ENCODE measurements around the gene TMEM198.

The TMEM198 gene

GRCh38 chr2:219571311-219572236 is 27.7 kb downstream of the TMEM198 start, which contains the start of gene OBSL1:
Gene OBSL1, minus strand, starts transcription at chr2:219571539. Its CDS starts 307 bp downstream, at chr2:219571232.
- Histone ChIP-seq H3K27me3 (ENCODE audit: control insufficient read depth, insufficient read depth, low read length) (peaks cover 14% of the 10 kb centered on the region), H3K9me3 (ENCODE audit: control insufficient read depth, low read depth, low read length) (no peaks in the 10 kb centered on the region), H3K36me3 (ENCODE audit: control insufficient read depth, low read depth, low read length) (peaks cover 6% of the 10 kb centered on the region), H3K9ac (ENCODE audit: low read length) (peak within 1 kb of the TSS; percentile 52), H3K4me3 (ENCODE audit: low read length) (peak within 1 kb of the TSS; percentile 55), H3K27ac (ENCODE audit: low read length) (no peak within 1 kb of the TSS), H3K4me1 (ENCODE audit: control insufficient read depth, low read depth, low read length) (peaks cover 20% of the 10 kb centered on the region)

- H3K27me3 ChIP-seq (ENCODE audit: control insufficient read depth, insufficient read depth, low read length) = peaks cover 18% of the 10 kb centered on the region
Measured at GRCh38 chr2:219572237-219573001, 28.6 kb downstream of the TMEM198 start, which contains the start of gene INHA. Gene INHA, plus strand, starts transcription at chr2:219572310. Its CDS starts 65 bp downstream, at chr2:219572375.

GRCh38 chr2:219573166-219573565 is 29.3 kb downstream of the TMEM198 start:
- no peak overlapping the region for H3K27ac ChIP-seq (ENCODE audit: low read length)
- H3K9ac ChIP-seq (ENCODE audit: low read length) = no peak overlapping the region
- H3K36me3 ChIP-seq (ENCODE audit: control insufficient read depth, low read depth, low read length) = peaks cover 6% of the 10 kb centered on the region
- peaks cover 34% of the 10 kb centered on the region for H3K4me1 ChIP-seq (ENCODE audit: control insufficient read depth, low read depth, low read length)
- H3K4me3 ChIP-seq (ENCODE audit: low read length) = no peak overlapping the region
- peaks cover 21% of the 10 kb centered on the region for H3K27me3 ChIP-seq (ENCODE audit: control insufficient read depth, insufficient read depth, low read length)
- no peaks in the 10 kb centered on the region for H3K9me3 ChIP-seq (ENCODE audit: control insufficient read depth, low read depth, low read length)

More at GRCh38 chr2:219572237-219573001, 28.6 kb downstream of the TMEM198 start, which contains the start of gene INHA:
- Histone ChIP-seq H3K9ac (ENCODE audit: low read length) (peak within 1 kb of the TSS; percentile 52), H3K36me3 (ENCODE audit: control insufficient read depth, low read depth, low read length) (peaks cover 6% of the 10 kb centered on the region), H3K9me3 (ENCODE audit: control insufficient read depth, low read depth, low read length) (no peaks in the 10 kb centered on the region), H3K4me1 (ENCODE audit: control insufficient read depth, low read depth, low read length) (peaks cover 28% of the 10 kb centered on the region), H3K4me3 (ENCODE audit: low read length) (peak within 1 kb of the TSS; percentile 55), H3K27ac (ENCODE audit: low read length) (no peak within 1 kb of the TSS)

GRCh38 chr2:219574484-219575311 is 30.9 kb downstream of the TMEM198 start:
- Histone ChIP-seq H3K9me3 (ENCODE audit: control insufficient read depth, low read depth, low read length) (no peaks in the 10 kb centered on the region), H3K36me3 (ENCODE audit: control insufficient read depth, low read depth, low read length) (peaks cover 1% of the 10 kb centered on the region), H3K4me1 (ENCODE audit: control insufficient read depth, low read depth, low read length) (peaks cover 36% of the 10 kb centered on the region), H3K27me3 (ENCODE audit: control insufficient read depth, insufficient read depth, low read length) (peaks cover 14% of the 10 kb centered on the region), H3K4me3 (ENCODE audit: low read length) (no peak overlapping the region), H3K9ac (ENCODE audit: low read length) (no peak overlapping the region), H3K27ac (ENCODE audit: low read length) (no peak overlapping the region)

- Histone ChIP-seq H3K4me1 (ENCODE audit: control insufficient read depth, low read depth, low read length) (peaks cover 32% of the 10 kb centered on the region), H3K9ac (ENCODE audit: low read length) (no peak overlapping the region), H3K36me3 (ENCODE audit: control insufficient read depth, low read depth, low read length) (no peaks in the 10 kb centered on the region), H3K27ac (ENCODE audit: low read length) (no peak overlapping the region), H3K4me3 (ENCODE audit: low read length) (peak overlapping the region; percentile 35), H3K27me3 (ENCODE audit: control insufficient read depth, insufficient read depth, low read length) (peaks cover 7% of the 10 kb centered on the region), H3K9me3 (ENCODE audit: control insufficient read depth, low read depth, low read length) (no peaks in the 10 kb centered on the region)
Measured at GRCh38 chr2:219575566-219576504, 32.0 kb downstream of the TMEM198 start.

GRCh38 chr2:219576505-219577388 is 32.9 kb downstream of the TMEM198 start:
- H3K9ac ChIP-seq (ENCODE audit: low read length) = no peak overlapping the region

GRCh38 chr2:219578811-219579613 is 35.2 kb downstream of the TMEM198 start:
- Histone ChIP-seq H3K27ac (ENCODE audit: low read length) (no peak overlapping the region), H3K27me3 (ENCODE audit: control insufficient read depth, insufficient read depth, low read length) (peaks cover 7% of the 10 kb centered on the region), H3K9ac (ENCODE audit: low read length) (no peak overlapping the region), H3K9me3 (ENCODE audit: control insufficient read depth, low read depth, low read length) (no peaks in the 10 kb centered on the region), H3K4me1 (ENCODE audit: control insufficient read depth, low read depth, low read length) (peaks cover 23% of the 10 kb centered on the region), H3K36me3 (ENCODE audit: control insufficient read depth, low read depth, low read length) (no peaks in the 10 kb centered on the region), H3K4me3 (ENCODE audit: low read length) (no peak overlapping the region)

More at GRCh38 chr2:219576505-219577388, 32.9 kb downstream of the TMEM198 start:
- Histone ChIP-seq H3K27me3 (ENCODE audit: control insufficient read depth, insufficient read depth, low read length) (peaks cover 7% of the 10 kb centered on the region), H3K36me3 (ENCODE audit: control insufficient read depth, low read depth, low read length) (no peaks in the 10 kb centered on the region), H3K9me3 (ENCODE audit: control insufficient read depth, low read depth, low read length) (no peaks in the 10 kb centered on the region), H3K27ac (ENCODE audit: low read length) (no peak overlapping the region), H3K4me1 (ENCODE audit: control insufficient read depth, low read depth, low read length) (peaks cover 29% of the 10 kb centered on the region), H3K4me3 (ENCODE audit: low read length) (peak overlapping the region; percentile 35)

GRCh38 chr2:219581346-219581745 is 37.5 kb downstream of the TMEM198 start:
- Histone ChIP-seq H3K9ac (ENCODE audit: low read length) (no peak overlapping the region), H3K4me3 (ENCODE audit: low read length) (no peak overlapping the region), H3K4me1 (ENCODE audit: control insufficient read depth, low read depth, low read length) (peaks cover 23% of the 10 kb centered on the region), H3K27me3 (ENCODE audit: control insufficient read depth, insufficient read depth, low read length) (peaks cover 11% of the 10 kb centered on the region), H3K36me3 (ENCODE audit: control insufficient read depth, low read depth, low read length) (no peaks in the 10 kb centered on the region), H3K9me3 (ENCODE audit: control insufficient read depth, low read depth, low read length) (no peaks in the 10 kb centered on the region), H3K27ac (ENCODE audit: low read length) (no peak overlapping the region)

- no peak overlapping the region for H3K4me3 ChIP-seq (ENCODE audit: low read length)
- H3K36me3 ChIP-seq (ENCODE audit: control insufficient read depth, low read depth, low read length) = no peaks in the 10 kb centered on the region
- no peaks in the 10 kb centered on the region for H3K9me3 ChIP-seq (ENCODE audit: control insufficient read depth, low read depth, low read length)
- H3K9ac ChIP-seq (ENCODE audit: low read length) = no peak overlapping the region
- H3K27me3 ChIP-seq (ENCODE audit: control insufficient read depth, insufficient read depth, low read length) = no peaks in the 10 kb centered on the region
- H3K27ac ChIP-seq (ENCODE audit: low read length) = no peak overlapping the region
- peaks cover 4% of the 10 kb centered on the region for H3K4me1 ChIP-seq (ENCODE audit: control insufficient read depth, low read depth, low read length)
Measured at GRCh38 chr2:219591091-219591490, 47.3 kb downstream of the TMEM198 start.

Measured in iPS-18a (cell line).